Cardiac muscle cell (in vitro differentiated cells and primary cell): Measurements from ENCODE around the gene RFX3. TPM values are rescaled to one million over a fixed set of nuclear protein-coding genes. Genes with fewer than 3 reads are reported as not detected.

Source experiments
- DNase-seq, 2 donors: peaks; one replicate each; pipeline versions ENCODE4 v3.0.0 to v3.0.0-alpha.2; 2010 to 2017; ENCODE audit warnings: low read depth in 1 of 2, low spot score in 1 of 2
- H3K27ac ChIP-seq: fragments of 200-600 bp; sonication (generic); 2 replicates; pipeline ENCODE4 v1.5.1; 2016
- H3K27me3 ChIP-seq: fragments of 200-600 bp; sonication (generic); 2 replicates; pipeline ENCODE4 v1.6.0; 2016; ENCODE audit warnings: control low read depth
- H3K36me3 ChIP-seq: fragments of 200-600 bp; sonication (generic); 2 replicates; pipeline ENCODE4 v1.5.1; 2016; ENCODE audit warnings: control low read depth
- H3K4me1 ChIP-seq: fragments of 200-600 bp; sonication (generic); 2 replicates; pipeline ENCODE4 v1.8.1; 2017; ENCODE audit warnings: low read depth, mild to moderate bottlenecking, mixed run types
- H3K4me3 ChIP-seq: fragments of 200-600 bp; sonication (generic); 2 replicates; pipeline ENCODE4 v1.5.1; 2016; ENCODE audit warnings: mild to moderate bottlenecking
- H3K9me3 ChIP-seq: fragments of 200-600 bp; sonication (generic); 2 replicates; pipeline ENCODE4 v1.5.1; 2017; ENCODE audit warnings: low read depth, mild to moderate bottlenecking, control low read depth
- CTCF ChIP-seq: IDR thresholded peaks from 2 replicates; pipeline ENCODE4 v1.5.1; 2012; ENCODE audit warnings: low read depth, mild to moderate bottlenecking, low read length
- polyA plus RNA-seq: library from polyadenylated mRNA; unstranded; fragments of >200 nt; fragmentation: Nextera tagmentation; extraction: Ambion mirVana; gene quantifications from 2 replicates; pipeline ENCODE4 v1.2.1, GENCODE V29; 2016
- total RNA-seq: library from RNA; depleted of rRNA; stranded (reverse); fragments of >200 nt; gene quantifications from 2 replicates; pipeline ENCODE4 v1.2.3, GENCODE V29; 2016

Gene RFX3
- total and polyA plus RNA-seq, 2 experiments from 2014 or later = 6.3 to 9.9 TPM

GRCh38 chr9:3170819-3171218, 355.0 kb downstream of the RFX3 start:
- Histone ChIP-seq H3K27ac (no peak overlapping the region), H3K27me3 (no peaks in the 10 kb centered on the region), H3K4me3 (no peak overlapping the region), H3K4me1 (no peaks in the 10 kb centered on the region), H3K36me3 (no peaks in the 10 kb centered on the region), H3K9me3 (no peaks in the 10 kb centered on the region)
- no peak for DNase-seq
- no peak for TF ChIP-seq CTCF
